Hepatocyte (in vitro differentiated cells): ENCODE results near the gene APOO.

Experiments
- EZH2phosphoT487 ChIP-seq: fragments of 200-600 bp; sonication (generic); IDR thresholded peaks from one replicate; pipeline ENCODE4 v1.6.1; 2018; ENCODE audit warnings: antibody characterized with exemption, mild to moderate bottlenecking, low read depth, moderate library complexity; ENCODE audit not compliant: unreplicated experiment, severe bottlenecking
- TF ChIP-seq, protein P1 (sequence below): fragments of 200-600 bp; sonication (generic); IDR thresholded peaks from 2 replicates; pipeline ENCODE4 v1.5.1; 2016; ENCODE audit warnings: antibody characterized with exemption, mild to moderate bottlenecking; ENCODE audit not compliant: poor library complexity

DNA sequence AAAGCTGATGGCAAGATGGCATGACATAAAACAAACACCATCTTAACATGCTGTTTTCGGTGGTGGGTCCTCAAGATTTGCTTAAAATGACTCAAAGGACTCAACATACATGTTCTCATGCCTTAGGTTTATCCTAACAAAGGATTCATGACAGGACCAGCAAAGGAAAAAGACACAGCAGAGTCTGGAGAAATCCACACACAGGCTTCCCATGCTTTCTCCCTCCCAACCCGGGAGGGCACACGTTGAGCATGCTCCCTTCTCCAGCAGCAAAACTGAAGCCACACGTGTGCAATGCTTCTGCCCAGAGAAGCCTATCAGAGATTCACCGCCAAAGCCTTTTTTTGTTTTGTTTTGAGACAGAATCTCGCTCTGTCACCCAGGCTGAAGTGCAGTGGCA, 84.9 kb downstream of the APOO start:
- TF ChIP-seq EZH2phosphoT487, result no peak
- TF ChIP-seq, protein P1, sequence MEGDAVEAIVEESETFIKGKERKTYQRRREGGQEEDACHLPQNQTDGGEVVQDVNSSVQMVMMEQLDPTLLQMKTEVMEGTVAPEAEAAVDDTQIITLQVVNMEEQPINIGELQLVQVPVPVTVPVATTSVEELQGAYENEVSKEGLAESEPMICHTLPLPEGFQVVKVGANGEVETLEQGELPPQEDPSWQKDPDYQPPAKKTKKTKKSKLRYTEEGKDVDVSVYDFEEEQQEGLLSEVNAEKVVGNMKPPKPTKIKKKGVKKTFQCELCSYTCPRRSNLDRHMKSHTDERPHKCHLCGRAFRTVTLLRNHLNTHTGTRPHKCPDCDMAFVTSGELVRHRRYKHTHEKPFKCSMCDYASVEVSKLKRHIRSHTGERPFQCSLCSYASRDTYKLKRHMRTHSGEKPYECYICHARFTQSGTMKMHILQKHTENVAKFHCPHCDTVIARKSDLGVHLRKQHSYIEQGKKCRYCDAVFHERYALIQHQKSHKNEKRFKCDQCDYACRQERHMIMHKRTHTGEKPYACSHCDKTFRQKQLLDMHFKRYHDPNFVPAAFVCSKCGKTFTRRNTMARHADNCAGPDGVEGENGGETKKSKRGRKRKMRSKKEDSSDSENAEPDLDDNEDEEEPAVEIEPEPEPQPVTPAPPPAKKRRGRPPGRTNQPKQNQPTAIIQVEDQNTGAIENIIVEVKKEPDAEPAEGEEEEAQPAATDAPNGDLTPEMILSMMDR, result no peak
